Esophagus squamous epithelium (tissue), 4 donors: ENCODE data around the gene AFF3.

ENCODE experiments used
- CTCF ChIP-seq, 6 experiments: fragments of 450-650 bp in 4 of 6; fragments of 200-600 bp in 2 of 6; sonication (generic) in 2 of 6; IDR thresholded peaks; one replicate each; pipeline ENCODE4 v1.5.1; 2016 to 2019; ENCODE audit warnings: antibody characterized with exemption in 6 of 6, mild to moderate bottlenecking in 4 of 6, moderate library complexity in 4 of 6
- POLR2A ChIP-seq, 4 donors: fragments of 450-650 bp; IDR thresholded peaks; one replicate each; pipeline ENCODE4 v1.6.1; 2017; ENCODE audit warnings: antibody characterized with exemption in 4 of 4, mild to moderate bottlenecking in 4 of 4, moderate library complexity in 3 of 4

GRCh38 chr2:99822474-99823207, 319.7 kb downstream of the AFF3 start:
- TF ChIP-seq CTCF (IDR thresholded peaks at IDR 0.05), result no peak
- TF ChIP-seq POLR2A (IDR thresholded peaks at IDR 0.05), result no peak
